ENCODE results near the gene RNF4. TPM values are rescaled to one million over a fixed set of nuclear protein-coding genes. Genes with fewer than 3 reads are reported as not detected.

The RNF4 gene
- total RNA-seq, 4 donors from 2014 or later = 29.6 to 38.1 (median 32.6) TPM

- Histone ChIP-seq H3K4me3 (no peak overlapping the region), H3K27me3 (no peaks in the 10 kb centered on the region), H3K36me3 (peaks cover 0 to 20% (median 6%) of the 10 kb centered on the region in 3 donors), H3K4me1 (peaks cover 26 to 96% (median 76%) of the 10 kb centered on the region in 3 donors), H3K9me3 (no peaks in the 10 kb centered on the region), H3K27ac (peak overlapping the region in 1 of 4 donors; percentile 80)
- WGBS, 2 donors = 91 to 92% methylated on average over 4 of the region's 4 CpGs
- TF ChIP-seq POLR2A (IDR thresholded peaks at IDR 0.05) (no peak), CTCF (IDR thresholded peaks at IDR 0.05) (no peak)
- intact Hi-C loops (cut with DNase I) = no loop called here
- no peak for DNase-seq
Measured at GRCh38 chr4:2485956-2486355, 17.1 kb downstream of the RNF4 start.

- H3K36me3 ChIP-seq = peaks cover 0 to 30% (median 14%) of the 10 kb centered on the region in 3 donors
- H3K27ac ChIP-seq = no peak overlapping the region
- H3K4me1 ChIP-seq = peaks cover 20 to 86% (median 69%) of the 10 kb centered on the region in 3 donors
- TF ChIP-seq POLR2A (IDR thresholded peaks at IDR 0.05) (no peak), CTCF (IDR thresholded peaks at IDR 0.05) (no peak)
- H3K27me3 ChIP-seq = no peaks in the 10 kb centered on the region
- intact Hi-C loops (cut with DNase I) = no loop called here
- no peaks in the 10 kb centered on the region for H3K9me3 ChIP-seq
- 89 to 93% methylated on average over 6 of the region's 6 CpGs for WGBS, 2 donors
- DNase-seq = no peak
- H3K4me3 ChIP-seq = no peak overlapping the region
Measured at GRCh38 chr4:2486981-2487380, 18.1 kb downstream of the RNF4 start.

DNA sequence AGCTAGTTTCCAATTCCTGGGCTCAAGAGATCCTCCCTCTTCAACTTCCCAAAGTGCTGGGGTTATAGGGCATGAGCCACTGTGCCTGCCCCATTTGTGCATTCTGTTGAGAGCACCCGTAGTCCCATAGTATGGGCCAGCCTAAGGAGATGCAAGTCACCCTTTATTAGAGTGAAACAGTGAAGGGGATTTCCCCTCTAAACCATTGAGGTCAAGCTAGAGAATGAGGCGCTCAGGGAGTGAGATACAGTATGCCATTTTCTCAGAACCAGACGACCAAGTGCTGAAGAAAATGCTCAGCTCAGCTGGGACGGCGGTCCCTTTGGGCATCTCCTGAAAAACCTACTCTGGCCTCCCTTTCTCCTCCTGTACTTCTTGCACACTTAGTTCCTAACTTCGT, 18.7 kb downstream of the RNF4 start:
- H3K27ac ChIP-seq = no peak overlapping the region
- no peaks in the 10 kb centered on the region for H3K9me3 ChIP-seq
- intact Hi-C loops (cut with DNase I) = no loop called here
- no peak overlapping the region for H3K4me3 ChIP-seq
- no peak for DNase-seq
- H3K27me3 ChIP-seq = no peaks in the 10 kb centered on the region
- 60 to 87% methylated on average over 6 of the region's 6 CpGs for WGBS, 2 donors
- peaks cover 0 to 37% (median 14%) of the 10 kb centered on the region in 3 donors for H3K36me3 ChIP-seq
- TF ChIP-seq CTCF (IDR thresholded peaks at IDR 0.05) (no peak), POLR2A (IDR thresholded peaks at IDR 0.05) (no peak)
- H3K4me1 ChIP-seq = peaks cover 13 to 79% (median 63%) of the 10 kb centered on the region in 3 donors

DNA sequence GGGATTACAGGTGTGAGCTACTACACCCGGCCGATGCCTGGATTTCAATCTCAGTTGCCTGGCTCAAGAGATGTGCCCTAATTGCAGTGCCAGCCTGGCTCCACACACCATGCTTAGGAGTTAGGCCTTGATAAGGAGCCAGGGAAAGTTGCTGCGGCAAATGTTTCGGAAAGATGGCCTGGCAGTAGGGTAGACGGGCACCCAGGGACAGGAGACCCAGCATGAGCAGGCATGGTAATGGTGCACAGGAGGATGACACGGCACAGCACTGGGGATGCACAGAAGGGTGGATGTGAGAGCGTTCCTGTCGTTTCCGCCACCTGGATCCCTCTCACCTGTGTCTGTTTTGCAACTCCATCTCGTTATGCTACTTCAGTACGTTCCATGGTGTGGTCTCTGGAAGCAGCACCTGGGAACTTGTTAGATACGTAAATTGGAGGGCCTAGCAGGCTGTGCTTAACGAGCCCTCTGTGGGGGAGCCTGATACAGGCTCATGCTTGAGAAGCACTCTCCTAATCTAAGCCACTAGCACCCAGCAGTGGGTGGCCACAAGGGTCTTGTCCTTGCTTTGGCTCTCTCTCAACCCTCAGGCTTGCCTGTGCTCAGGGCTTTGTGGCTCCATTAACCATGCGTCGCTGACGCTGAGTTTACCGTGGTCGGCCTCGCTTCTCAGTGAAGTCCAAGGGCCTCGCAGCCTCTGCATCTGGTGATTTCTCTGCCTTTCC, 20.3 kb downstream of the RNF4 start:
- WGBS, 2 donors = 90 to 95% methylated on average over 16 to 19 of the region's 20 CpGs

More for the DNA sequence above, 20.3 kb downstream of the RNF4 start:
- Histone ChIP-seq H3K4me3 (no peak overlapping the region), H3K27me3 (no peaks in the 10 kb centered on the region), H3K27ac (peak overlapping the region in 2 of 4 donors; percentile 36 to 45), H3K36me3 (peaks cover 4 to 53% (median 24%) of the 10 kb centered on the region in 3 donors), H3K4me1 (peaks cover 6 to 63% (median 47%) of the 10 kb centered on the region in 3 donors), H3K9me3 (no peaks in the 10 kb centered on the region)
- DNase-seq = no peak
- TF ChIP-seq POLR2A (IDR thresholded peaks at IDR 0.05) (no peak), CTCF (IDR thresholded peaks at IDR 0.05) (no peak)
- intact Hi-C loops (cut with DNase I) = no loop called here

Data from esophagus squamous epithelium (tissue), 5 donors.